Amniotic stem cell (primary cell): ENCODE results near the gene CTCF.

Source experiments
- DNase-seq: peaks from one replicate; lab custom pipeline; 2025; lab: John Stamatoyannopoulos, UW

CTCF gene

GRCh38 chr16:67535201-67535600 lies 27.1 kb upstream of the CTCF start:
- DNase-seq, result no peak

- DNase-seq, result no peak
These were observed 25.1 kb upstream of the CTCF start for GRCh38 chr16:67537270-67537635.

DNA sequence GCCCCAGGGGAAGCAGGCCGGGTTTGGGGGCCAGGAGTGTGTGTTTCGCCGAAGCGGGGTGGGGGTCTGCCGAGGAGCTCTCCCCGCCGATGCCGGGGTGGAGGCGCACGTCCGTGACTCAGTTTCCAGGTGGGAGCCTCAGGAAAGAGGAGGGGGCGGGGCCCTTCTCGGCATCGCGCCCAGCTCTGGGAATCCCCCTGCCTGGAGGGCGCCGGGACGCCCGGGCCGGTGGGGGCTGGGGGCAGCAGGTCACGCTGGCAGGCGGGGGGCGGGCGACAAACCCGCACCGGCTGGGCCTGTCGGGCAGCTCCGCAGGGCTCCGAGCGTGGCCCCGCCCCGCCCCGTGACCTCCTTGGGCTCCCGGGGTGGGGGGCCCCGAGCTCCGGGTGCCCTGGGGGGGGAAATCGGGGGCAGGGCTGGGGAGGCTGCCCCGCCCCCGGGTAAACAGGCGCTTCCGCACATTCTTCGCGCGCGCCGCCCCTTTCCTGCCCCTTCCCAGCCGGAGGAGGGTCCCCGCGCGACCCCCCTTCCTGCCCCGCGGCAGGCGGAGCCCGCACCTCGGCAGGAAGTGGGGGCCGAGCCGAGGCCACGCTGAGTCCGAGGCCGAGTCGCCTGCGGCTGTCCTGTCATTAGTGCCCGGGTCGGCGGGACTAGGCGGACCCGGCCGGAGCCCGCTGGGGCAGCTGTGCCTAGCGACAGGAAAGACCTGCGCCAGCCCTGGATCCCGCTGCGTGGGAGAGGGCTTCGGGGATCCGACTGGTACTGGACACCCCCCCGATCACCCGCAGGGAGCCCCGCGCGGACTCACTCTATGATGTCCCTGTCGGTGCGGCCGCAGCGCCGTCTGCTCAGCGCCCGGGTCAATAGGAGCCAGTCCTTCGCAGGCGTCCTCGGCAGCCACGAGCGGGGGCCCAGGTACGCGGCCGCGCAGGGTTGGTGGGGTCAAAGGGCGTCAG lies 24.4 kb upstream of the CTCF start:
- no peak for DNase-seq

DNA sequence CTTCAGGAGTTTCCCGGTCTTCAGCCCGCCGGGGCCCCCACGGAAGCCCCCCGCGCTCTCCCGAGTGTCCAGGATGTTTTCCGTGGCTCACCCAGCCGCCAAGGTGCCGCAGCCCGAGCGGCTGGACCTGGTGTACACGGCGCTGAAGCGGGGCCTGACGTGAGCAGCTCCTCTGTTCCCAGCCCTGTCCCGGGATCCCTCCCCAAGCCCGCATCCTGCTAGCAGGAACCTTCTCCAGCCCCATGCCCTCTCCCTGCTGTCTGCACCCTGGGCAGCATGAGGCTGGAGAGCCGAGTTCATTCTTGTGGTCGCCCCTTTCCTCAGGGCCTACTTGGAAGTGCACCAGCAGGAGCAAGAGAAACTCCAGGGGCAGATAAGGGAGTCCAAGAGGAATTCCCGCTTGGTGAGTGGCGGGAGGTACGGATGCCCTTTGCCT lies 23.6 kb upstream of the CTCF start:
- no peak for DNase-seq

DNA sequence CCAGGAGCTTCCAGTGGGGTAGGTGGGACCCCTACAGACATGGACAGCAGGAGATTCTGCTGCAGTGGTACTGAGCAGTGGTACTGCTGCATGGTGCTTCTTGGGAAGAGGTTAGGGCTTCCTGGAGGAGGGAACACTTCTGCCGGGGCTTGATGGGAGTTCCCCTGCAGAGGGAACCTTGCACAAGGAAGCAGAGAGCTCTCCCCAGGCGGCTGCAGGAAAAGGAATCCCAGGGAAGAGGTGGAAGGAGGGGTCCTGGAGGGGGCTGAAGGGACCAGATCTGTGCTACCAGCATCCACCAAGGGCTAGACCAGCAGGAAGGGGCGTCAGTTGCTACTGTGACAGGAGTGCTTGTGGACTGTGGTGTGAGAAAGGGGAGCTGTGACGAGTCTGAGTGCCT lies 23.1 kb upstream of the CTCF start:
- no peak for DNase-seq

DNA sequence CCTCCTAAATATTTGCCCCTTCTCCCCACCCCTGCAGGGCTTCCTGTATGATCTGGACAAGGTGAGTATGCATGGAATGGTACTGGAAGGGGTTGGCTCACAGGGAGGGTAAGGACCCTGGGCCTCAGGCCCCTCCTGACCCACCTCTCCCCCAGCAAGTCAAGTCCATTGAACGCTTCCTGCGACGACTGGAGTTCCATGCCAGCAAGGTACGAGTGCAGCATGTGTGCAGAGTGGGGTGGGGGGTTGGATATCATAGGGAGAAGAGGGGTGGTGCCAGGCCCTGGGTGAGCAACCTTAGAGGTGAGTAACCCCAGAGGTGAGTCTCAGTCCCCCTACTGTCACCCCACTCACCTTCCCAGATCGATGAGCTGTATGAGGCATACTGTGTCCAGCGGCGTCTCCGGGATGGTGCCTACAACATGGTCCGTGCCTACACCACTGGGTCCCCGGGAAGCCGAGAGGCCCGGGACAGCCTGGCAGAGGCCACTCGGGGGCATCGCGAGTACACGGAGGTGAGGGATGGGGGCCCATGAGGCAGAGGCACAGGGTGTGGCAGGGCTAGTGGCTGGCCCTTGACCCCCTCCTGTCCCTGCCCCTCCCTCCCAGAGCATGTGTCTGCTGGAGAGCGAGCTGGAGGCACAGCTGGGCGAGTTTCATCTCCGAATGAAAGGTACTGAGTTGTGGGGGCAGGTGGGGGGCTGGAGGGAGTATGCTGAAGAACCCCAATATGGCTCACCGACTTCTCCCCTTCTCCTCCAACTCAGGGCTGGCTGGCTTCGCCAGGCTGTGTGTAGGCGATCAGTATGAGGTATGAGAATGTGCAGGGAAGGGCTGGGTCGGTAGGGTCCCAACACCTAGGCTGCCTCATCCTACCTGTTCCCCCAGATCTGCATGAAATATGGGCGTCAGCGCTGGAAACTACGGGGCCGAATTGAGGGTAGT lies 22.4 kb upstream of the CTCF start:
- no peak for DNase-seq

DNA sequence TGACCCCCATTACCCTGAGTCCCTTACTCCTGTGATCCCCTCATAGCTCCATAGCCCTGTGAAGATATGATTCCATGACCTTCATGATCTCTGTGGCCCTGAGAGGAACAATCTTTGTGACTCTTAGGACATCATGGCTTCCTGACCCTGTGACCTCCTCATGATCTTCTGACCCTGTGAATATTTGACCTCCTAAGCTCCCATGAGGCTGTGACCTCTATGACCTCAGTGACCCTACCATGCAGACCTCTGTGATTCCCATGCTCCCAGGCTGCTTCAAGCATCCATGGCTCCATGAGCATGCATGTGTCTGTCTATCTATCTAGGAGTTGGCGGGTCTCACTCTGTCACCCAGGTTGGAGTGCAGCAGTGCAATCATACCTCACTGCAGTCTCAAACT lies 21.6 kb upstream of the CTCF start:
- DNase-seq, result no peak

GRCh38 chr16:67541391-67542263 lies 20.7 kb upstream of the CTCF start:
- DNase-seq, result no peak

DNA sequence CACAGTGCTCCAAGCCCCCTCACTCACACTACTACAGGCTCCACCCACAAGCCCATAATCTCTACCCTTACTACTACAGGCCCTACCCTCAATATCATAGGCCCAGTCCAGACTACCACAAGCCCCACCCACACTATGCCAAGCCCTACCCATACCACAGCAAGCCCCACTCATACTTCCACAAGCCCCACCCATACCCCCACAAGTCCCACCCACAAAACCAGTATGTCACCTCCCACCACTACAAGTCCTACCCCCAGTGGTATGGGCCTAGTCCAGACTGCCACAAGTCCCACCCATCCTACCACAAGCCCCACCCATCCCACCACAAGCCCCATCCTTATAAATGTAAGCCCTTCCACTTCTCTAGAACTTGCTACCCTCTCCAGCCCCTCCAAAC lies 19.9 kb upstream of the CTCF start:
- DNase-seq, result no peak

DNA sequence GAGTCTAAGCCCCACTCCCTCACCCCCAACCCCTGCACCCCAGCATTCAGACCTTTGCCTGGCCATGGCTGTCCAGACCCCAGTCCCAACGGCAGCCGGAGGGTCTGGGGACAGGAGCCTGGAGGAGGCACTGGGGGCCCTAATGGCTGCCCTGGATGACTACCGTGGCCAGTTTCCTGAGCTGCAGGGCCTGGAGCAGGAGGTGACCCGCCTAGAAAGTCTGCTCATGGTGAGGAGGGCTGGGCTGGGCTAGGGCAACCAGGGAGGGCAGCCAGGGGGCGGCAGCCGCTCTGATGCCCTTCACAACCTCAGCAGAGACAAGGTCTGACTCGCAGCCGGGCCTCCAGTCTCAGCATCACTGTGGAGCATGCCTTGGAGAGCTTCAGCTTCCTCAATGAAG lies 19.3 kb upstream of the CTCF start:
- DNase-seq, result no peak

DNA sequence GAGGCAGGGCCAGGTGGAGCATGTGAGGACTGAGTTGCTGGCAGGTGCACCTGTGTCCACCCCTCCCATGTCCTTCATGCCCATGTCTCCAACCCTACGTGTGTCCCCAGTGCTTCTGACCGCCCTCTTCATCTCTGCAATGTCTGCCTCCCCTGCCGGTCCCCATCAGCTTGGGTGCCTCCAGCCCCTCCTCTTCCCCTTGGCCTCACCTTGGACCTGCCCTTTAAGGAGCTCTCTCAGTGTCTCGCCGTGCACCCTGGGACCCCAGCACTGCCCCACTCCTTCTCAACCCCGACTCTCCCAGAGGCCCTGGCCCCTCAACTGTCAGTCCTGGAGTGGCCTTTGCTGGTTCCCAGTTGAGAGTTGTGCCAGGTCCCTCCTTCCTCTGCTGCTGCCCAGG lies 18.7 kb upstream of the CTCF start:
- no peak for DNase-seq

DNA sequence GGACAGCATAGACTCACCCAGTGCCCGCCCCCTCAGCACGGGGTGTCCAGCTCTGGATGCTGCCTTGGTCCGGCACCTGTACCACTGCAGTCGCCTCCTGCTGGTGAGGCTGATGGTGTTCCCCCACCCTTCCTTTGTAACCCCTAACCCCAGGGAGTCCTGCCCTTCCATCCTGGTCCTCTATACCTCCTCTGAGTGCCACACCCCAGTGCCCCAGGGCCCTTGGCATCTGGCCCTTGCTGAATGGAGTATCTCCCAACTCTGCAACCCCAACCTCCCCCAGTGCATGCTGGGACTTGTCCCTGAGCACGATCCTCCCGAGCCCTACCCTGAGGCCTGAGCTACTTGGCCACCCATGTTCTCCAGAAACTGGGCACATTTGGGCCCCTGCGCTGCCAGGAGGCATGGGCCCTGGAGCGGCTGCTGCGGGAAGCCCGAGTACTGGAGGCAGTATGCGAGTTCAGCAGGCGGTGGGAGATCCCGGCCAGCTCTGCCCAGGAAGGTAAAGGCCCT lies 17.9 kb upstream of the CTCF start:
- no peak for DNase-seq

DNA sequence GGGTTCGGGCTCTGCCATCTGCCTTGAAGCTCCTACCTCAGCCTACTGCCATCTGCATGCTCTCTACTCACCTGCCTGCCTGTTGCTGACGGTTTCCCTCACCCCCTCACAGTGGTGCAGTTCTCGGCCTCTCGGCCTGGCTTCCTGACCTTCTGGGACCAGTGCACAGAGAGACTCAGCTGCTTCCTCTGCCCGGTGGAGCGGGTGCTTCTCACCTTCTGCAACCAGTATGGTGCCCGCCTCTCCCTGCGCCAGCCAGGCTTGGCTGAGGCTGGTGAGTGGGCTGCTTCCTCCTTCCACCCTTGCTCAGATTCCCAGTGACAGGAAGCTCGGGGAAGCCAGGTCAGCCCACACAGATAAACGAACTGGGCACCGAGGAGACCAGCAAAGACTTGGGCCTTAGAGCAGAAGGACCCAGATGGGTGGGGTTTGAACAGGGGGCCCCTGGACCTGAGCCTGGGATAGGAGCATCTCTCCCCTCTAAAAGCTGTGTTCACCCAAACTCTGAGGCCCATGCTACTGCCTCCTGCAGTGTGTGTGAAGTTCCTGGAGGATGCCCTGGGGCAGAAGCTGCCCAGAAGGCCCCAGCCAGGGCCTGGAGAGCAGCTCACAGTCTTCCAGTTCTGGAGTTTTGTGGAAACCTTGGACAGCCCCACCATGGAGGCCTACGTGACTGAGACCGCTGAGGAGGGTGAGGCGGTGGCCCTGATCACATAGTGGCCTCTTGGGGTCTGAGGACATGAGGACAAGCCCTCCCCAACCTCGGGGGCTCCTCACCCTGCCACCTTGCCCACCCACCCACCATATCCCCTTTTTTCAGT lies 17.3 kb upstream of the CTCF start:
- no peak for DNase-seq

DNA sequence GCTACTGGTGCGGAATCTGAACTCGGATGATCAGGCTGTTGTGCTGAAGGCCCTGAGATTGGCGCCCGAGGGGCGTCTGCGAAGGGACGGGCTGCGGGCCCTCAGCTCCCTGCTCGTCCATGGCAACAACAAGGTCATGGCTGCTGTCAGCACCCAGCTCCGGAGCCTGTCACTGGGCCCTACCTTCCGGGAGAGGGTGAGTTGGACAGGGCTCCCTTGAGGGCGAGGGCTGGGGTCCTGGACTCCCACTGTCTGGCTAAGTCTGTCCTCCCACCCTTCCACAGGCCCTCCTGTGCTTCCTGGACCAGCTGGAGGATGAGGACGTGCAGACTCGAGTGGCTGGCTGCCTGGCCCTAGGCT lies 16.7 kb upstream of the CTCF start:
- DNase-seq, result no peak

- no peak for DNase-seq
These were observed 16.2 kb upstream of the CTCF start for GRCh38 chr16:67546091-67546501.

DNA sequence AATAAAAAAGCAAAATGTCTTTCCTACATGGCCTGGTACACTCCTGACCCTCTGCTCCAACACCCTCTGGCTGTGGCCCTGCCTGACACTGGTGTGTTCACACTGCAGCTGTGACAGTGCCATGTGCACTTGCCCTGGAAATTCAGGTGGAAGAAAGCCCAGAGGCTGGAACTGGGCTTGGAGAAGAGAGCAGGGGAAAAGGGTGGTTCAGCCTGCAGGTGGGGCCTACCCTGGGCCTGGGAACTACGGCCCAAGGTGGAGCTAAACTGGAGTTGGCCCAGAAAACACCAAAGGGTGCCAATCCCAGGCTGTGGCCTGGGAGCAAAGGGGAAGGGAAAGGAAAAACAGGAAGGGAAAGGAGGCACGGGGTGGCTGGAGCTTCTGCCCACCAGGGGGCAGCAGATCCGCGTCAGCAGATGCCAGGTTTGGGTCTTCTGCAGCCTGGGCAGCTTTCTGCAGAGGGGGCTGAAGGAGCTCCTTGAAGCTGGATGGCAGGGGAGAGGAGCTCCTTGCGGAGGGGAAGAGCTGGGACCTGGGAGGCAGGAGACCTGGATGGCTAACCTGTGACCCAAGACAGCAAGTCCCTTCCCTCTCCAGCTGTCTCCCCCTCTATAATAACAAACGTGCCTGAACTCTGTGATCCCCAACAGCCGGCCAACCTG lies 15.4 kb upstream of the CTCF start:
- DNase-seq, result no peak

DNA sequence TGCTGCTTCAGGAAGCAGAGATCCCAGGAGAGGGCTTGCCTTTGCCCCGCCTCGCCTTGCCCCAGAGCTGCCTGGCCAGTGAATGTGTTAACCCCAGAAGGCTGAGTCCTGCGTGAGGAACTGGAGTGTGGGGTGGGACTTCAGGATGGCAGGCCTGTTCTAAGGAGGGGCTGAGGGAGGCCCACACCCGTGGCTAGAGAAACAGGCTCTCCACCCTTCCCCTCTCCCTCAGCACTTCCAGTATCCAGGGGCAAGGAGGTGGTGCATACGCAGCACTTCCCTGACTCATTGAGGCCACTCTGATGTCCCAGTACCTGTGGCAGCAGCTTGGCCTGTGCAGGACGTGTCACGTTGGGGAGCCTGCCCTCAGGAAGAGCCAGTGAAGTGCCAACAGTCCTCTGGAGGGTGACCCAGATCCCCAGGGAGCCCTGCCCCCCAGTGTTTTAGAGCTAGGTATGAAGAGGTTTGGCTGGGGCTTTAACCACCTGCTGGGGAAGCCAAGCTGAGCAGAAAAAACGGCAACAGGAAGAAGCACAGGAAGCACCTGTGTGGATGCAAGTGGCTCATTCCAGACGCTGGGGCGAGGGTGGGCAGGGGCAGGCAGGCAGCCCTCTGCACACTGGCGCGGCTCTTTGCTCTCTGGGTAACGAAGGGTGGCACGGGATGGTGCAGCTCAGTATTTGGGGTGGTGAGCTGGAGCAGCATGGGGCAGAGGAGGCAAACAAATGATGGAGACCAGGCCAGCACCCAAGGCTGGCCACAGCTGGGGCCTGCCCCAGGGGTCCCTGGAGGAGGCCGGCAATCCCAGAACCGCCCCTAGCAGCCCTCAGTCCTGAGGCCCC lies 14.7 kb upstream of the CTCF start:
- DNase-seq, result no peak

DNA sequence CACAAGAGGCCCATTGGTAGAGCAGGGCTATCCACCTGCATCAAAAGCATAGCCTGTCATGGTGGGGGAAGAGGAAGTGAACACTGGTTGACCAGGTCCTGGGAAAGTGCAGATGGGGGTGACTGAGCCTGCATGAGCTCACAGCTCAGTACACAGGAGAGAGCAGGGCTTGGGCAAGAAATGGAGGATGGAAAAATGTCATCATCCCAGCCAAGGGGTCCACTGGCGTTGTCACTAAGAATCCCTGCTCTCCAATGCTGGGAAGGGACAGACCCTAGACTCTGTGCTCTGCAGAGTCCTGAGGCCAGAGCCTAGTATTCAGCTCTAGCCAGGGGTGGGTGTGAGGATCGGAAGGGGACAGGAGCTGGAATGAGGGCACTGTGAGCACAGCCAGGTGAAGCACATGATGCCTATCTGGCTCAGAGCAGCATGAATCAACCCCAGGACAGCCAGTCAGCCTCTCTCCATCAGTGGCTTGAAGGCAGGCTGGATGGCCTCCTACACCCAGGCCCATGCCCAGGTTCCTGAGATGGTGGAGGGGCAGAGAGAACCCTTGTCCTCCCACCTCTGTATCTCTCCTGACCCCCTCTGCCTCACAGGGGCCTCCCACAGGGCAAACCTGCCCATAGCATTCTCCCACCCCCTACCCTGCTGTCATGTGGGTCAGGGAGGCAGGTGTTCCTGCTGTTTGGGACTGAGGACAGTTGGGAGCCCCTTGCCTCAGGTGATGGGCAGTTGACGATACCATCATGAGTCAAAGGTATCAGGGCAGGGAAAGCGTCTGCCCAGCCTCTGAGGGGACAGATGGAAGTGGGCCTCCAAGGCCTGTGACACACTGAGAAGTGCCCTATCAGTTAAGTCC lies 13.8 kb upstream of the CTCF start:
- DNase-seq, result no peak
